Activated CD8-positive, alpha-beta memory T cell treated with anti-CD3 and anti-CD28 coated beads for 24 hours (primary cell): ENCODE data around the gene BMP7.
"Not testable (repeated sequence)": the region's sequence is repeated elsewhere in the genome, so short reads cannot be mapped to it uniquely, and the experiment has no call there.

ENCODE experiments used
- DNase-seq: peaks from one replicate; pipeline ENCODE4 v3.0.0-alpha.2; 2020

BMP7 gene

GRCh38 chr20:57209413-57209812 lies 57.0 kb downstream of the BMP7 start:
- no peak for DNase-seq

GRCh38 chr20:57208198-57208597 lies 58.2 kb downstream of the BMP7 start:
- no peak for DNase-seq

- DNase-seq = no peak
Observed at GRCh38 chr20:57207251-57207650, 59.2 kb downstream of the BMP7 start.

- no peak for DNase-seq
Observed at GRCh38 chr20:57205606-57206219, 60.7 kb downstream of the BMP7 start.

- DNase-seq = no peak
Observed at GRCh38 chr20:57203986-57204385, 62.5 kb downstream of the BMP7 start.

- DNase-seq = no peak
Observed at GRCh38 chr20:57203204-57203603, 63.2 kb downstream of the BMP7 start.

- no peak for DNase-seq
Observed at GRCh38 chr20:57202309-57202708, 64.1 kb downstream of the BMP7 start.

- DNase-seq = no peak
Observed at GRCh38 chr20:57200882-57201695, 65.4 kb downstream of the BMP7 start.

GRCh38 chr20:57199656-57200405 lies 66.6 kb downstream of the BMP7 start:
- DNase-seq = no peak

- no peak for DNase-seq
Observed at GRCh38 chr20:57198132-57199072, 68.0 kb downstream of the BMP7 start.

- no peak for DNase-seq
Observed at GRCh38 chr20:57197352-57198131, 68.9 kb downstream of the BMP7 start.

GRCh38 chr20:57195469-57196100 lies 70.9 kb downstream of the BMP7 start:
- no peak for DNase-seq

- DNase-seq = no peak
Observed at GRCh38 chr20:57195023-57195422, 71.4 kb downstream of the BMP7 start.

GRCh38 chr20:57194154-57194553 lies 72.3 kb downstream of the BMP7 start:
- DNase-seq = no peak

GRCh38 chr20:57193094-57193493 lies 73.3 kb downstream of the BMP7 start:
- no peak for DNase-seq

GRCh38 chr20:57192311-57192710 lies 74.1 kb downstream of the BMP7 start:
- no peak for DNase-seq

GRCh38 chr20:57191265-57191638 lies 75.2 kb downstream of the BMP7 start:
- not testable (repeated sequence) for DNase-seq

- no peak for DNase-seq
Observed at GRCh38 chr20:57190536-57191264, 75.7 kb downstream of the BMP7 start.

- DNase-seq = no peak
Observed at GRCh38 chr20:57189713-57190112, 76.7 kb downstream of the BMP7 start.

GRCh38 chr20:57188576-57189079 lies 77.8 kb downstream of the BMP7 start:
- no peak for DNase-seq
